Fibroblast of the aortic adventitia (primary cell): ENCODE measurements around the gene DMBT1. TPM values are rescaled to one million over a fixed set of nuclear protein-coding genes. Genes with fewer than 3 reads are reported as not detected.

ENCODE experiments used
- DNase-seq: peaks from one replicate; pipeline ENCODE4 v3.0.0-alpha.2; 2010; ENCODE audit warnings: low read depth
- H3K4me3 ChIP-seq: 2 replicates; pipeline ENCODE4 v1.5.1; 2011; ENCODE audit warnings: low read depth, mild to moderate bottlenecking, control low read depth, low read length, moderate library complexity
- CTCF ChIP-seq: IDR thresholded peaks from 2 replicates; pipeline ENCODE4 v1.5.1; 2011; ENCODE audit warnings: mild to moderate bottlenecking, low read length, control low read depth, inconsistent platforms; ENCODE audit not compliant: insufficient read depth
- total RNA-seq: library from RNA; depleted of rRNA; stranded (reverse); fragments of >200 nt; gene quantifications from 2 replicates; pipeline ENCODE4 v1.2.3, GENCODE V29; 2012; ENCODE audit warnings: low replicate concordance

DMBT1 gene
- total RNA-seq, 1 donor = under 0.01 TPM

DNA sequence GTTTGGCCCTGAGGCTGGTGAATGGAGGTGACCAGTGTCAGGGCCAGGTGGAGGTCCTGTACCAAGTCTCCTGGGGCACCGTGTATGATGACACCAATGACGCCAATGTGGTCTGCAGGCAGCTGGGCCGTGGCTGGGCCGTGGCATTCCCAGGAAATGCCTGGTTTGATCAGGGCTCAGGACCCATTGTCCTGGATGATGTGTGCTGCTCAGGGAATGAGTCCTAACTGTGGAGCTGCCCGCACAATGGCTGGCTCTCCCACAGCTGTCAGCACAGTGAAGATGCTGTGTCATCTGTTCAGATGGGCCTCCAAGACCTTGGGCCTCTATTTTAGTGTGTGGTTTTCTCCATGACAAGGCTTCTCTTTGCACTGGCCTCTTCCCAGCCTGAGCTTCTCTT, 64.0 kb downstream of the DMBT1 start:
- no peak for TF ChIP-seq CTCF
- no peak for DNase-seq
- H3K4me3 ChIP-seq = no peak overlapping the region

DNA sequence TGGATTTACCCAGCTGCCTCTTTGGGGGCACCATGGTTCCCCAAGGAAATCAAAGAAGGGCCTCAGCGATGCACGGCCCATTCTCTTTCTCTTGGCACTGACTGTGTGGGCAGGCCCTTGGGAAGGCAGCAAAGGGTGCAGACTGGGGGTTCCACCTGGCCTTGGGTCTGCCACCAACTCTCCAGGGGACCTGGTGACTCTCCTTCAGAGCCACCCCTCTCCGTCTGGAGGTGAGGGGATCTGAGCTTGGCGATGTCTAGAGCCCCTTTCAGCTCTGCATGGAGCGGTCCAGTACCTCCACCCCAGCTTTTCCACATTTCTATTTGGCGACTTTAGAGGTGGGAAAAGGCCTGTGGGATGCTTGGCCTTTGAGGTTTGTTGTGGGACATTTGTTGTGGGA, 70.0 kb downstream of the DMBT1 start:
- DNase-seq = no peak
- no peak for TF ChIP-seq CTCF
- no peak overlapping the region for H3K4me3 ChIP-seq

DNA sequence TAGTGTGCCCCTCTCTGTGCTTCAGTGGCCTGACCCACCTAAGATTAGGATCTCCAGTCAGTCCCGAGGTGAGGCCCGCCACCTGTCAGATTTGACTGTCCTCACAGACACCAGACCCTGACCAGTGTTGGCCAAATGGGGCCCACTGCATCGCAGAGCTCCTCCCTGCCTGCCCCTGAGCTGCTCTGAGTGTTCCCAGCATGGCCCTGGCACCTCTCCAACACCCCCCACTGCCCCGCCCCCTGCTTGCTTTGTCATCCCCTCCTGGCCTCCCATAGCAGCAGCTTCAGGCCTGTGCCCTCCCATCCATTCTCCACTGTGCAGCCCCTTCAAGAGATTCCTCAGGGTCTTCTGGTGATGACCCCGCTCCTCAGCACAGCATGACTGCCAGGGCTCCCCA, 71.5 kb downstream of the DMBT1 start:
- DNase-seq = no peak
- no peak for TF ChIP-seq CTCF
- H3K4me3 ChIP-seq = no peak overlapping the region

- H3K4me3 ChIP-seq = no peak overlapping the region
- DNase-seq = no peak
- no peak for TF ChIP-seq CTCF
Observed at GRCh38 chr10:122632576-122632975, 72.0 kb downstream of the DMBT1 start.

DNA sequence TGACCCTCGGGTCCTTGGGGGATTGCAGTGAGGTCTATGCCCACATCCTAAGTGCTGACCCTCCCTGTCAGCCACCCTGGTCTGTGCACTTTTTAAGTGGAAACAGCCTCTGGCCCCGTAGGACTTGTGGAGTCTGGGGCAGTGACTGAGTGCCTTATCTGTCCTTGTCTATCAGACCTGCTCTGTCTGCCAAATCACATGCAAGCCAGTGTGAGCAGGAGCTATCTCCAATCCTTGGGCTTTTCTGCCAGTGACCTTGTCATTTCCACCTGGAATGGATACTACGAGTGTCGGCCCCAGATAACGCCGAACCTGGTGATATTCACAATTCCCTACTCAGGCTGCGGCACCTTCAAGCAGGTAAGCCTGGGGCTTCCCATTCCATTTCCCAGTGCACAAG, 76.4 kb downstream of the DMBT1 start:
- no peak for TF ChIP-seq CTCF
- DNase-seq = no peak
- no peak overlapping the region for H3K4me3 ChIP-seq

DNA sequence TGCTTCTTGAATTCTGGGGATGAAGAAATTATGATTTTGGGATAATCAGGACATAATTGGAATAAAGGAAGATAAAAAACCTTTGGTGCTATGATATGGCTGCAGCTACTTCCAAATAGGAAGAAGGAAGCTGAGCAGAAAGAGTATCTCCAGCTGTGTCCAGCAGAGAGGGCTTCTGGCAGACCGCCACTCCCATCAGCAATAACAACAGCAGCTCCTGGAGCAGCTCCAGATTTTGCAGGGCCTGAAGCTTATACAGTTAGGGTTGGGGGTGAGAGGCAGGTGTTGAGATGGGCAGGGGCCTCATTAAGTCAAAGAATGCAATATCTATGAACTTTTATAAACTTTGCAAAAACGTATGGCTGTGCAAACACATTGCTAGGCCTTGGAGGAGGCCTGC, 76.8 kb downstream of the DMBT1 start:
- no peak for TF ChIP-seq CTCF
- no peak overlapping the region for H3K4me3 ChIP-seq
- no peak for DNase-seq

- DNase-seq = no peak
- H3K4me3 ChIP-seq = no peak overlapping the region
- no peak for TF ChIP-seq CTCF
Observed at GRCh38 chr10:122638106-122638505, 77.6 kb downstream of the DMBT1 start.
